GM19240 (cell line): Measurements from ENCODE around the gene FBLN7.

ENCODE experiments used
- DNase-seq: peaks from one replicate; pipeline ENCODE4 v3.0.0; 2011; ENCODE audit warnings: low spot score; ENCODE audit not compliant: insufficient read length

The FBLN7 gene

DNA sequence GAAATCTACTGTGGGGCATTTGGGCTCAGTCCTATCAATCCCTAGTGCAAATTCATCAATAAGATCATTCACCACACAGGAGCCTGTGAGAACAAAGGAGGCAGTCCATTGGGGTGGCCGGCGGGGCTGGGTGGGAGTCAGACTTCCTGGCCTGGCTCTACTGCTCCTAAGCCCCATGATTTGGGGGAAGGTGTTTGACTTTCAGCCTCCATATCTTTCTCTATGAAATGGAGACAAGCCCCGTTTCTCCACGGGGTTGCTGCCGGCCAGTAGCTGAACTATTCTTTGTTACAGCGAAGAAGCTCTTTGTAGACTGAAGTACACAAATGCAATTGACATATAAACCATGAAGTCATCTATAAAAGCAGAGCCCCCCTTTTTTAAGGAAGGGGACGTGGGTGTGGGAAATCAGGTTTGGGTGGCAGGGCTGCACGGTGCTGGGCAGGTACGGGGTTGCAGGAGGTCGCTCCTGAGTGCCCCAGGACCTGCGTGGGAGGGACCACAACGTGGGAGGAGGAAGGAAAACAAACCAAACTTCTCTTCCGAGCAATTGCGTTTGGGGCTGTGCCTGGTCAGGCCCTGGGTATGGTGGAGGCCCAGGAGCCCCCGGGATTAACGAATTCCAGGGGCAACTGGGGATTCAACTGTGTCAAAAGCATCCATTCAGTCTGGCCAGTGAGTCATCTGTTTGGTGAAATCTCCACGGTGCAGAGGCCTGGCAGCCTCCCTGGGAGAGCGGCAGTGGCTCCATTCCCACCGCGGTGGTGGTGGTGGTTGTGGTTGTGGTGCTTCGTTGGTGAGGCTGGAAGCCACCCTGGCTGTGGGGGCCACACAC lies 18.2 kb downstream of the FBLN7 start:
- DNase-seq = no peak

DNA sequence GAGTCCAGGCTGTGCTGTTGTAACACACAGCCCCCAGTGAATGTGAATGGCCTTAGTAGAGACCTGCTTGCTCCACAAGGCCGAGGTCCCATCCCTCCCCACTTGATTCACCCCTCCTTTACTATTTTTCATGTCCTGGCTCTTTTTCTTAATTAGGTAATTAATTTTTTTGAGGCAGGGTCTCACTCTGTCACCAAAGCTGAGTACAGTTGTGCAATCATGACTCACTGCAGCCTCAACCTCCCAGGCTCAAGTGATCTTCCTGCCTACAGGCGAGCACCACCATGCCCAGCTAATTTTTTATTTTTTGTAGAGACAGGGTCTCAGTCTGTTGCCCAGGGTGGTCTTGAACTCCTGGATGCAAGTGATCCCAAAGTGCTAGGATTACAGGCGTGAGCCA lies 19.3 kb downstream of the FBLN7 start:
- no peak for DNase-seq

DNA sequence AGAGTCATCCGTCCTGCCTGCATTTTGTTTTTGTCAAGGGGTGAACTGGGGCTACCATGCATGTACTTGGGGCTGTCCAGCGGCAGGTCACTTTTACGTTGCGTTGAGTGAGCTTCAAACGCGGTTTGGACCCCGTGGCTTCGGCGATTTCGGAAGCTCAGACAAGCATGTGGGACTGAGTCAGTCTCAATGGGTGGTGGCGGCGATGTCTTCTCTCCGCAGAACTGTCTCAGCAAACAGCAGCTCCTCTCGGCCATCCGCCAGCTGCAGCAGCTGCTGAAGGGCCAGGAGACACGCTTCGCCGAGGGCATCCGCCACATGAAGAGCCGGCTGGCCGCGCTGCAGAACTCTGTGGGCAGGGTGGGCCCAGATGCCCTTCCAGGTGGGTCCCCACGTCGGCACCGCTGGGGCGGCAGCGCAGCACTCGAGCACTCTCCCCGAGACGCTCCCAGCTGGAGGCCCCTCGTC lies 21.3 kb downstream of the FBLN7 start:
- DNase-seq = peak; percentile 39

DNA sequence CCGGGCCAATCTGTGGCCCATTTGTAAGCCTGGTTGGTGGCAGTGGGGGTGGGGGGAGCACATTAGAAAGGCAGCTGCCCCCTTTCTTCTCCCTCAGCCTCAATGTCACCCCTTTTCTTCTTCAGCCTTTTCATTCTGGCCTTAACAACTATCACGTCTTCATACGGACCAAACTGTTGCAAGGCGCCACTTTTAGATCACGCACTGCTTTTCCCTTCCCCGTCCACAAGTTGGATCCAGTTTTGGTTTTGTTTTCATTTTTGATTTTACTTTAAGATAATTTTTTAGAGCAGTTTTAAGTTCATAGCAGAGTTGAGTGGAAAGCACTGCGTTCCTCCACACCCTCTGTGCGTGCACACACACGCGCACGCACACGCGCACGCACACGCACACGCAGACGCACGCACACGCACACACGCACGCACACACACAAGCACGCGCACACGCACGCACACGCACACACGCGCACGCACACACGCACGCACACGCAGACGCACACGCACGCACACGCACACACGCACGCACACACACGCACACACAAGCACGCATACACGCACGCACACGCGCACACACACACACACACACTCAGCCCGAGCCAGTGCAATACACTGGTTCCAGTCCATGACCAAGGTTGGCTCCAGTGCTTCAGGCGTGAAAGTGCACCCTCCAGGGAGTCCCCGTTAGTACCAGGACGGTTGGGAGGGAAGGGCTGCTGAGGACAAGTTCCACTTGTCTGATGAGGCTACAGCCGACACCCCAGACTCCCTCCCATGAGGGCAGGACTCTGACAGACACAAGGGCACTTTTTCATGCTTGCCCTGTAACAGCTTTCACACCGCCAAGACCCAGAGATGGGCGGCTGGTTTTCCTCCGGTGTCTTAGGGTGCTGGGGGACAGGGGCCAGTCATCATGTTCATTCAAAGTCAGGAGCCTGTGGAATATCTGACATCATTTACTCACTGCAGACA lies 22.4 kb downstream of the FBLN7 start:
- DNase-seq = no peak

DNA sequence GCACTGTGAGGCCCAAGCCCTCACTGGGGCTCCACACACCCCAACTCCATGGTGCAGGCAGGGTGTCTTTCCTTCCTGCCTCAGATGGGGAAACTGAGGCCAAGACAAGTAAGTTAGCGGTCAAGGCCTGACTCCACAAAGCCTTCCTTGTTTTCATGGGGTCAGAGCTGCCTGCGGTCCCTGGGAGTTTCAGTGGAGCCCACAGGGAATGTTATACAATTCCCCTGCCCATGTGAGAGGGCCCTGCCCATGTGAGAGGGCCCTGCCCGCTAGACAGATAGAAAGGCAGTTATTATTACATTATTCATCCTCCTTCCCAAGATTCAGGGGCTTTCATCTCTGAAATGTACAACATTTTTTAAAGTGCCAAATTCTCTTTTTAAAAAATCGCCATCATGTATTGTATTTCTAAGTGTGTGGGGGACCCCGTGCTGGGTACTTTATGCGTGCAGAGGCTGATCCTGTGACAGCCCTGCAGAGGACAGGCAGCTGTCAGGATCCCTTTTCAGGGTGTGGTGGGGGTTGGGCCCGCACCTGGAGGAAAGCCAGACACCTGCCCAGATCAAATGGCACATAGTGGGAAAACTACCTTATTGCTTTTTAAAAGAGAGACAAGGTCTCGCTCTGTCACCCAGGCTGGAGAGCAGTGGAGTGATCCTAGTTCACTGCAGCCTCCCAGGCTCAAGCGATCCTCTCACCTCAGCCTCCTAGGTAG lies 23.4 kb downstream of the FBLN7 start:
- no peak for DNase-seq

DNA sequence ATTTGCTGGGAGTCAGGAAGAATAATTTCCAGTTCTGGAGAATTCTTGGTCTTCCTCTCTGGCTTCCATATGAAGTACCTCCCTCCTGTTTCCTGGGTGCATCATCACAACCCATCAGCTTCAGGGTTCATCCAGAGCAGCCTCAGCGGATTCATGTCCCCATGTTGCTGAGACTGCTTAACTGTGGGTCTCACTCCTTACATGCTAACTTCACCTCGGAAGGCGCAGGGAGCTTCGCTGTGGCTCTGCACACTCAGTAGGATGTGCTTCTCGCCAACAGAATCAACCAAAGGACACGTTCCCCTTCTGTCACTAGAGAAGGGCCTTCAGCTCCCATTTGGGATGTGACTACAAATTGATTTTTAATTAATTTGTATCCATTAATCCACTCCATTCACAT lies 24.2 kb downstream of the FBLN7 start:
- DNase-seq = no peak

DNA sequence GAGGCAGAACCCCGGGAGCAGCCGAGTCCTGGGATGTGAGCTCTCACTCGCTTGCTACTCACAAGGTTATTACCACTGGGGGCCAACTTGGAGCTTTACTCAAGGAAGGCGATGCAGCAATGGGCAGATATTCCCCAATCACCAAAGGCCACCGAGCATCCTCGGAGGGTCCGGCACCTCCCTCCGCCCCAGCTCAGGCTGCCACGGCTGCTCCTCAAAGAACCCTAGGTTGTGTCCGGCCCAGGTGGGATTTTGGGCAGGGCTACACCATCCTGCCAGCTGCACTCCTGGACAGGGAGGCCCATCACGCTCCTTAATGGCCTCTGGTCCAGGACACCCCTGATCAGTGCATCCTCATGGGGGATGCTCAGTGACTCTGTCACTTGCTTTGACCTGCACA lies 24.8 kb downstream of the FBLN7 start:
- DNase-seq = no peak

DNA sequence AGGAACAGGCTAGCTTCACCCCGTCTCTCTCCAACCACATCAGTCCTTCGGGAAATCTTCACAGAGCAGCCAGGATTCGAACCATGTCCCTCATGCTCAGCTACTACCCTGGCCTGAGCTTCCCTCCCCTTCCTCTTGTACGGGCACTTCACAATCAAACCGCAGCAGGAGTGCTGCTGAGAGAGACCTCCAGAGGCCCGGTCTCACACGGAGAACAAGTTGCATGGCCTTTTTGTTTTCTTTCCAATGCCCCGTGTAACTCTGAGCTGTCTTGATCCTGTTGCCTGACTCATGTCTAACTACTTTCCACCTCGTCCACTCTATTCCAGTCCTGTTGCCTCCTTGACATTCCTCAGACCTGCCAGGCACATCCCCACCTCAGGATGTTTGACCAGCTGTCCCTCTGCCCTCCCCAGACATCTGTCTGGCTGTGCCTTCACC lies 25.4 kb downstream of the FBLN7 start:
- DNase-seq = no peak

DNA sequence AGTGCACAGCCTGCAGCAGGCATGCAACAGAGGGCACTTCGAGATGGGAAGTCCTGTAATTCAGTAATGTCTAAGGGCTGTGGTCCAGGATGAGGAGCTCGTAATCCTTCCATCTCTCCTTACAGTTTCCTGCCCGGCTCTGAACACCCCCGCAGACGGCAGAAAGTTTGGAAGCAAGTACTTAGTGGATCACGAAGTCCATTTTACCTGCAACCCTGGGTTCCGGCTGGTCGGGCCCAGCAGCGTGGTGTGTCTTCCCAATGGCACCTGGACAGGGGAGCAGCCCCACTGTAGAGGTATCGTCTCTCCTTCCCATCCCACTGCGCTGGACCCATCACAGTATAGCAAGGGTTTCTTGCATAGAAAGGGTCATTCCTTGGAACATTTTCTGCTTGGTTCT lies 26.7 kb downstream of the FBLN7 start:
- DNase-seq = no peak

DNA sequence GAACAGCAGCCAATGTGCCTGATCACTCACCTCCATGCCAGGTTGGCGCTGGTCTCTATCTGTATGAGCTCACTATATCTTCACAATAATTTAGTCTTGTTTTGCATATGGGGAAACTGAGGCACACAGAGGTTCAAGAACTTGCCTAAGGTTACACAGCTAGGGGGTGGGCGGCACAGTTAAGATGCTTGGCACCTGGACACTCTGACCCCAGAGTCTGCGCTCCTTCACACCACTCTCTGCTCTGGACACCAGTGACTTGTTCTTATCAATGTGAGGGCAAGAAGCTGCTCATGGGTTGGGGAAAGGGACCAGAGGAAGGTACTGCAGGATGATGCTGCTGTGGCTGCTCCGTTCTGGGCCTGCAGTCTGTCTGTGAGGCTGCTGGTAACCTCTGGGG lies 27.1 kb downstream of the FBLN7 start:
- no peak for DNase-seq

DNA sequence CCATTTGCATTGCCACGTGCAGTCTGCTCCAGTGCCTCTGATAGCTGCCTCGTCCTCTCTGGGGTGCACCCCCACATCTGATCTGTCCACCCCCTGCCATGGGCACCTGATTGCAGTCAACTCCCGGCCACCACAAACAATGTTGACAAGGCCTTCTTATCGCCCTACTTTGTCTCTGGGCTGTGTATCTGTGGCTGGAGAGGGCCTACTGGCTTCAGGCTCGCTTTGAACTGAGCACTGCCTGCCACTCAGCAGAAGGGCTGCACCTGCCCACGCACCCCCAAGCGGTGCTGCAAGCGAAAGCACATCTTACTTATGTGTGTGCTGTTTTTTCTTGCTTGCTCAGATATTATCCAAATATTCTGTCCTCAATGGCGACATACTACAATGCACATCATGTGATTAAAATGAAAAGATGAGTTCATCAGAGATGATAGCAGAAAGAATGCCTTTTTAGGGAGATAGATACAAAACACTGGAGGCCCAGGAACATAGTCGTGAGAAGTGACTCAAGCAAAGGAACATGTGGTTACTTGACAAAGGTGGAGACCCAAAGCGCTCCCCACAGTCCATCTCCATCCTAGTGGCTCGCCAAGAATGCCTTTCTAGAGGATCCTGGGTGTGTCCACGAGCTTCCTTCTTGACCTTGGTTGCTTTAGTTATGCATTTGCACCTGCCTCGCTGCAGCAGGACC lies 28.8 kb downstream of the FBLN7 start:
- no peak for DNase-seq

DNA sequence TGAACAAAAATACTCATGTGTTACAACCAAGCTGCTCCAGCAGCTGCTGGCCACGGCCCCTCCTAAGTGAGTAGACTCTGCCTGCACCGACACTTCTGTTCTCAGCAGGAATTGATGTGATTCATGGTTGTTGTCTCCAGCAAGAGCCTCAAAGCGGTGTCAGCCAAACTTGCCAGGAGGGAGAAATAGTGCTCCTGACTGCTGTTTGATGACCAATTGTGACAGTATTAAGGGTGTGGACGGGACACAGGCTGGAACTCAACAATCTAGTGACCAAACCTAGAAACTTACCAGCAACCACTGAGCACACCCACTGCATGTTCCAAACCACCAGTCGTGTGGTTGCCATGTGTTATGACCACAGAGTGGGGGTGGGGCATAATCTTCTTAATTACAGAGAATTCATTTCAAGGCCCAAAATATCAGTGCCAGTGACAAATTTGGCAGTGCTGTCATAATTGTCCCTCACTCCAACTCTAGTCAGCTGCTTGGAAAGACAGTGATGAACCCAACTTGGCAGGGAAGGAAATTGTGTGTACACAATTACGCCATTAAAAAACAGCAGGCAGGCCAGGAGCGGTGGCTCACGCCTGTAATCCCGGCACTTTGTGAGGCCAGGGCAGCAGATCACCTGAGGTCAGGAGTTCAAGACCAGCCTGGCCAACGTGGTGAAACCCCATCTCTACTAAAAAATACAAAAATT lies 30.4 kb downstream of the FBLN7 start:
- DNase-seq = no peak

DNA sequence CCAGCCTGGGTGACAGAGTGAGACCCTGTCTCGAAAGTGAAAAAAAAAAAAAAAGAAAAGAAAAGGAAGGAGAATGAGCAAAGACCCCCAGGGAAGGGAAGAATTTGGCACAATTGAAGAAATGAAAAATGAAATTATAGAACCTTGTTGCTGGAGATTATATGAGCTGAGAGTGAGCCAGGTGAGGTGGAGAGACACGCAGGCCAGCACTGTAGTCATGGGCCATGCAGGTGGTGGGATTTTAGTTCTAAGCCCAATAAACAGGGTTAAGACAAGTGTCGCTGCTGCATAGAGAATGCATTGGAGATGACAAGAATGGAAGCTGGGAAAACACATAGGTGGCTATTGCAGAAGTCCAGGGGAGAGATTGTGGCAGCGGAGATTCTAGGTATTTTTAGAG lies 32.3 kb downstream of the FBLN7 start:
- no peak for DNase-seq

DNA sequence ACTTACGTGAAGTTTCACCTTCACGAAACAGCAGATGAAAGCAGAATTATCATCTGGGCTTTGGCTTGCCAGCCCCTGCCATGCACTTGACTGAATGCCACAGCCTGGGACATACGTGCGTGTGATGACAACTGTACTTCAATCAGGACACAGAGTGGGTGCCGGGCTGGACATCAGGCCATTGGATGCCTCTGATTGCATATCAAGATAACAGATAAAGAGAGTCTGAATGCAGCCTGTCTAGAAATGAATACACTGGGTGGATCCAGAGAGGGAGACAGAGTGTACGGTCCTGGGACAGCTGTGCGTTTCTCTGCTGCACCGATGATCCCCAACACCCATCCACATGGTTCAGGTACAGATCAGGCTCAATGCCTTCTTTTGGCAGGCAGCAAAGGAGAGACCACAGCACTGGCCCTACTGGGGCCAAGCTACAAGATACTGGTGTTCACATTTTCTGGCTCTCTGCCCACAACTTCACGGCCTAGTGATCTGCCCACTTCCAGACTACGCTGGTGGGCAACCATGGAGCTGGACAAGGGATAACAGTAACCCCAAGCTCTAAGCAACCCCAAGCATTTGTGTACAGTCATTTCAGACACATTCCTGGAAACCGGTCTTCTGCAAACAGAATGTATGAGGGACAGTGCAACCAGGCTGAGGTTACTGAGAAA lies 35.6 kb downstream of the FBLN7 start:
- no peak for DNase-seq

DNA sequence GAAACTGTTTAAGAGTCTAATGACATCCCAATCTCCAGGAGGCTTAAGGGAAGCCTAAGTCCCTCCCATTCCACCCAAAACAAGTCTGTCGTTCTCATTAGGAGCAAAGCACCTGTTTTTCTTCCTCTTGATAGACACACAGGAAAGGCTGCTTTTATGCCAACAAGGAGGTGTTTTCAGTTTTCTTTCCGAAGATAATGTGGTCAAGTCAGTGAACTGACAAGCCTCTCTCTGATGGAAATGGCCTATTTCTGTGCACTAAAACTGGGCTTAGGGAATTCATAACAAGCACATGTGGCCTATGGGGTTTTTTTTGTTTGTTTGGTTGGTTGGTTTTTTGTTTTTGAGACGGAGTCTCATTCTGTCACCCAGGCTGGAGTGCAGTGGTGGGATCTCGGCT lies 36.2 kb downstream of the FBLN7 start:
- DNase-seq = no peak

DNA sequence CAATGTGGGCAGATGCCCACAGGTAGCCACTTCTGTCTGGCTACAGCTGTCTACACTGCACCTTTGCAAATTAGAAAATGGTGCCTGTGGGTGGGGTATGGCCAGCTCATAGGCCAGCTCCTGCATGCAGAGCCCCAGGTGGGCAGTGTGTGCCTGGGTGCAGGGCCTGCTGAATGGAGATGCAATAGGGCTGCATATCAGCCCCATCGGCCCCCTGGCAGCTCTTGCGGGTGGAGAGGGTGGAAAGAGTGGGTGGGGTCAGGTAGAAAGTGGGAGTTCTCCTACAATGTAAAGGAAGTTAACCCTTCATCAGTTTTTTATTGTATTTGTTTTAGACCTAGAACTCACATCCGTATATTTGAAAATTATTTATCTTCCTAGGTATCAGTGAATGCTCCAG lies 37.1 kb downstream of the FBLN7 start:
- DNase-seq = no peak

DNA sequence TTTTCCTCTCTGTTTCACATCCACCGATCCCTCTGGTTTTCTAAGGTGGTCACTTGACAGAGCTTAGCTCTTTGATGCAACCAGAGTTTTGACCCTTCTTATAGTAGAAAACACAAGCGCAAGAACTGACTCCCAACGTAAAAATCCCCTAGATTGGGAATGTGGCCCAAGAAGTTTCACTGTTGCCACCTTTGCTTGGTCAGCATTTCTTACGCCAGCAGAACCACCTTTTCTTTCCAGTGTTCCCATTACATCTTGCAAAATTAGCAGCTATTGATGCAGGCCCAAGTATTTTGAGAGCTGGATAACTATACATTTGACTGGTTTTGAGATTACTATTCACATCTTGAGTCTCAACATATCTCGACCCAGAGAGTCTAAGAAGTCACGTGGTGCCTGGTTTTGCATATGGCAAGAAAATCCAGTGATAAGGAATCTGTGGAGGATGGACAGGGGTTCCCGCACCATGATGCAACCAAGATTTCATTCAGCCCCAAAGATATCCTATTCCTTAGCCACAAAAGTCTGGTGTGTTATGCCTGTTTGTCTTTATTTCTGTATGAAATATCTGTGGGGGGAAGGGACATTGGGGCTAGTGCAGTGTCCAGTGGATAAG lies 37.9 kb downstream of the FBLN7 start:
- DNase-seq = no peak

DNA sequence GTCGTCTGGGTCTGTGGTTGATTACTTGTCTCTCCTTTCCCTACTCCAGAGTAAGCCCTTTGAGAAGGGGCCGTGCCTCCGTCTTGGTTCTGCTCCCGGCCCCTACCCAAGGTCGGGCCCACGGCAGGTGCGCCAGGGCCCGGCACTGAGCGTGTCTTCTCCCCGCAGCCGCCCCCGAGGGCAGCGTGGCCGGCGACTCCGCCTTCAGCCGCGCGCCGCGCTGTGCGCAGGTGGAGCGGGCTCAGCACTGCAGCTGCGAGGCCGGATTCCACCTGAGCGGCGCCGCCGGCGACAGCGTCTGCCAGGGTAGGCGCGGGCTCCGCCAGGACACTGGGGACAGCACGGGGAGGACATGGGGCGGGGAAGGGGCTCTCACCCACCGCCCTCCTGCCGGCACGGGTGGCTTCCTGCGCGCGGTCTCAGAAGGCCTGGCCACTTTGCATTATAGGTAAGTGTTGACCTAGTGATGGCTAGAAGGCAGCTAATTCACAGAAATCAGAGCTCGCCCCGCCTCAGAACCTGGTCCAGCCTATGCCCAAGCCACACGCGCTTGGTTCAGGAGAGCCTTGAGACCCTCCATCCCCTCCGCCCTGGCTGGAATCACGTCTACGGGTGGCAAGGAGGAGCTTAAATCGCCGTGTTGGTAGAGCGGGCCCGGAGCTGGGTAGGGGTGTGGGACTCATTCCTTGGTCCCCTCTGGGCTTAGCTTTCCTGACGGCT lies 43.5 kb downstream of the FBLN7 start:
- DNase-seq = no peak

DNA sequence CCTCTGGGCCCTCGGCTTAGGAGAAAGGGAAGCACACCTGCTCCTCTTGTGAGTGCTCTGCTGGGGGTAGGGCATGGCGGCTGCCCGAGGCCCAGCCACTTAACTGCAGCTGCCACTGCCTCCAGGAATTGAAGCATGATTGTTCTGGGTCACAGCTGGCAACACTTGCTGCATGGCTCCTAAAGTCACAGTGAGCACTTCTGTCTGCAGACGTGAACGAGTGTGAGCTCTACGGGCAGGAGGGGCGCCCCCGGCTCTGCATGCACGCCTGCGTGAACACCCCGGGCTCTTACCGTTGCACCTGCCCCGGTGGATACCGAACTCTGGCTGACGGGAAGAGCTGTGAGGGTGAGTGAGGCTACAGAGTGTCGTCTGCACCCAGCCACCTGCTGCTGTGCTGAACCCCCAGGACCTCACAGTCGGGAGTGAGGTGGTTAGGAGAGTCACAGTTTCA lies 44.4 kb downstream of the FBLN7 start:
- DNase-seq = no peak
